Neuron (in vitro differentiated cells): ENCODE results near the gene FOCAD.

Experiments
- H2AFZ ChIP-seq: one replicate; pipeline ENCODE4 v1.6.1; 2013; ENCODE audit warnings: low read depth, mild to moderate bottlenecking, inconsistent platforms, low read length, moderate library complexity
- H3K27me3 ChIP-seq: one replicate; pipeline ENCODE4 v1.6.1; 2013; ENCODE audit warnings: low read length; ENCODE audit not compliant: insufficient read depth
- H3K36me3 ChIP-seq: one replicate; pipeline ENCODE4 v1.6.1; 2013; ENCODE audit warnings: low read length; ENCODE audit not compliant: insufficient read depth
- H3K4me1 ChIP-seq: one replicate; pipeline ENCODE4 v1.6.1; 2013; ENCODE audit warnings: low read length; ENCODE audit not compliant: insufficient read depth
- H3K4me3 ChIP-seq: 2 replicates; pipeline ENCODE4 v1.5.1; 2013; ENCODE audit warnings: mild to moderate bottlenecking, low read length, moderate library complexity
- H3K9me3 ChIP-seq: one replicate; pipeline ENCODE4 v1.6.1; 2013; ENCODE audit warnings: low read length

The FOCAD gene

GRCh38 chr9:20754556-20754955 lies 70.5 kb downstream of the FOCAD start:
- Histone ChIP-seq H3K27me3 (no peaks in the 10 kb centered on the region), H2AFZ (no peak overlapping the region), H3K36me3 (peaks cover 4% of the 10 kb centered on the region), H3K4me1 (peaks cover 8% of the 10 kb centered on the region), H3K9me3 (no peaks in the 10 kb centered on the region), H3K4me3 (no peak overlapping the region)

DNA sequence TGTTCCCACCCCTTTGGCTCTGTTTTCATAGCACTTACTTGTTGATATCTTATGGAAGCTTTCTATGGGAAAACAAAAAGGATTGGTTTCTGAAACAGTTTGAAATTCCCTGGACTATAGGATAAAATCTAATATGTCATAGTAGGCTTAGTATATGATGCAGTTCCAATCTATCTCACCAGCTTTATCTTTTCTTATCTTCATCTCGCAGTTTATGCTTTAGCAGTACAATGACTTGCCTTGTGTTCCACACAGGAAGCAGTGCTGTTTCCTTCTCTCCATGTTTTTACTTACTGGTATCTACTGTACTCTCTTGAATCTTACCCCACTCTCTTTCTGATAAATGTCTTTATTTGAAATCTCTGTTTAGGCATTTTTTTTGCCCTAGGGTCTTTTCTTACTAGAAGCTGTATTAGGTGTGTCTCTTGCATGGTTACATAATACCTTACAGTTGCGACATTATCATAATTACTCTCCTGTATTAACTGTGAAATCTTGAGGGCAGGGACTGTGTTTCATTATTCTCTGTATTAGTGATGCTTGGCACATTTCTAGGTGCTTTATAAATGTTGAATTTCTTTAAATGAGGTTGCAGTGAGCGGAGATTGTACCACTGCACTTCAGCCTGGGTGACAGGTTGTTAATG lies 76.3 kb downstream of the FOCAD start:
- Histone ChIP-seq H3K4me3 (no peak overlapping the region), H2AFZ (no peak overlapping the region), H3K9me3 (no peaks in the 10 kb centered on the region), H3K4me1 (no peaks in the 10 kb centered on the region), H3K27me3 (no peaks in the 10 kb centered on the region), H3K36me3 (peaks cover 18% of the 10 kb centered on the region)

- Histone ChIP-seq H3K36me3 (peaks cover 29% of the 10 kb centered on the region), H2AFZ (no peak overlapping the region), H3K9me3 (peaks cover 6% of the 10 kb centered on the region), H3K4me1 (no peaks in the 10 kb centered on the region), H3K4me3 (no peak overlapping the region), H3K27me3 (no peaks in the 10 kb centered on the region)
These were observed 86.9 kb downstream of the FOCAD start for GRCh38 chr9:20770947-20771346.

GRCh38 chr9:20771729-20772128 lies 87.7 kb downstream of the FOCAD start:
- Histone ChIP-seq H3K4me3 (no peak overlapping the region), H3K4me1 (no peaks in the 10 kb centered on the region), H3K9me3 (peaks cover 6% of the 10 kb centered on the region), H2AFZ (no peak overlapping the region), H3K36me3 (peaks cover 25% of the 10 kb centered on the region), H3K27me3 (no peaks in the 10 kb centered on the region)

GRCh38 chr9:20775683-20776082 lies 91.6 kb downstream of the FOCAD start:
- Histone ChIP-seq H3K4me3 (no peak overlapping the region), H3K9me3 (peaks cover 3% of the 10 kb centered on the region), H3K4me1 (no peaks in the 10 kb centered on the region), H2AFZ (no peak overlapping the region), H3K27me3 (no peaks in the 10 kb centered on the region), H3K36me3 (peaks cover 19% of the 10 kb centered on the region)

DNA sequence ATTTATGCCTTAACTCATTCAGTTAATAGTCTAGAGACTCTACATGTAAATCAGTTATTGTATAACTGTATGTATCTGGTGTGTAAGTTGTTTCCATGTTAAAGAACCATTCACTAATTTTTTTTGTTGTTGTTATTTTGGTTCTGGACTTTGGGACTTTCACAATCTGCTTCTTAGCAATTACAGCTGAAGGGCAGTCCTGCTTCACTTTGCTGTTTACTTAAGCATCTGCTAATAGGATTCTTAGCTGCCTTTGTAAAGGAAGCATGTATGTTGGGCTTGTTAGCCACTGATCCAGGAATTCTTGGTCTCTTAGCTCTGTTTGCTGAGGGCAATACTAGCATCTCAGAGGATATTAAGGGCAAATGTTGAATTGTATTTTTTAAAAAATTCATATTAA lies 97.0 kb downstream of the FOCAD start:
- Histone ChIP-seq H3K36me3 (peaks cover 20% of the 10 kb centered on the region), H3K4me1 (no peaks in the 10 kb centered on the region), H2AFZ (no peak overlapping the region), H3K4me3 (no peak overlapping the region), H3K9me3 (no peaks in the 10 kb centered on the region), H3K27me3 (no peaks in the 10 kb centered on the region)

GRCh38 chr9:20782289-20782688 lies 98.2 kb downstream of the FOCAD start:
- Histone ChIP-seq H2AFZ (no peak overlapping the region), H3K9me3 (no peaks in the 10 kb centered on the region), H3K4me1 (no peaks in the 10 kb centered on the region), H3K4me3 (no peak overlapping the region), H3K36me3 (peaks cover 24% of the 10 kb centered on the region), H3K27me3 (no peaks in the 10 kb centered on the region)

DNA sequence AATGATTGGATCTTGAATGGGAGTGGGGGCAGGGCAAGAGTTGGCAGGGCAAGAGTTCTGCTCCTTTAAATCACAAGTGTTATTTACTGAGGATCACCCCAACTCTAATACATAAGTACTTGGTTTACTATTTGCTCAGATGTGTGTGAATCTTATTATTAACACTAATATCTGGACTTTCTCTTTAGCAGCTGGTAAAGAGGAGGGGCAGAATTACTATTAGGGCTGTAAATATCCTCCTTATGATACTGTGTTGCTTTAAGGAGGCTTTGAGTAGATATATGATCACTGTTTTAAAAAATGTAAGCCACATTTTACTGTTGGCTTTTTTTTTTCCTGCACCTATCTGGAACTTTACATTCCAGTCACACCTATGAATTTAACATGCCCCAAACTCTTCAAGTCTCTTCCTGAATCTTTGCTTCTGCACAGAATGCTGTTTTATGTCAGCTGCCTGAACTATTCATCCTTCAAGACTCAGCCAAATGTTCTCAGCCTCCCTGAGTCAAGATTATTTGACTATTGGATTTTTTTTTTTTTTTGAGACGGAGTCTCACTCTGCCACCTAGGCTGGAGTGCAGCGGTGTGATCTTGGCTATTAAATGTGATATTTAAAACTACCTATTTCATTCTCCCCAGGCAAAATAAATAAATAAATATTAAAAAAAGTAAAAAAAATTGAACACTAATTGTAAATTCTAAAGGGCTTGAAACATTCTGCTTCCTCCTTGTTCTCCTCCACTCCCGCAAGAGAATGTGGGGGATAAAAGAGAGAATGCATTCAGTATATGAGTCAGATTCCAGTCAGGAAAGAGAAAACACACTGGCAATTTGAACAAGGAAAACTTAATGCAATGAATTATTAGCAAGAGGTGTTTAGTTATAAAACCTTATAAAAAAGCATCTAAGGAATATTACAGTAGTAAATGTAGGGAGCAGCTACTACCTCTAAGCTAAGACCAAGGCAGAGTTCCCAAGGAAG lies 99.3 kb downstream of the FOCAD start:
- H3K4me3 ChIP-seq, result no peak overlapping the region
- H3K9me3 ChIP-seq, result no peaks in the 10 kb centered on the region

GRCh38 chr9:20784196-20784595 lies 100.1 kb downstream of the FOCAD start:
- H3K9me3 ChIP-seq, result no peaks in the 10 kb centered on the region
- H3K4me3 ChIP-seq, result no peak overlapping the region
- H3K27me3 ChIP-seq, result no peaks in the 10 kb centered on the region
- no peak overlapping the region for H2AFZ ChIP-seq
- no peaks in the 10 kb centered on the region for H3K4me1 ChIP-seq
- H3K36me3 ChIP-seq, result peaks cover 19% of the 10 kb centered on the region

More for the DNA sequence above, 99.3 kb downstream of the FOCAD start:
- Histone ChIP-seq H3K4me1 (no peaks in the 10 kb centered on the region), H3K36me3 (peaks cover 24% of the 10 kb centered on the region), H3K27me3 (no peaks in the 10 kb centered on the region), H2AFZ (no peak overlapping the region)

GRCh38 chr9:20786807-20787206 lies 102.7 kb downstream of the FOCAD start:
- peaks cover 35% of the 10 kb centered on the region for H3K36me3 ChIP-seq
- no peaks in the 10 kb centered on the region for H3K4me1 ChIP-seq
- H3K27me3 ChIP-seq, result no peaks in the 10 kb centered on the region
- no peak overlapping the region for H3K4me3 ChIP-seq
- no peaks in the 10 kb centered on the region for H3K9me3 ChIP-seq
- no peak overlapping the region for H2AFZ ChIP-seq

DNA sequence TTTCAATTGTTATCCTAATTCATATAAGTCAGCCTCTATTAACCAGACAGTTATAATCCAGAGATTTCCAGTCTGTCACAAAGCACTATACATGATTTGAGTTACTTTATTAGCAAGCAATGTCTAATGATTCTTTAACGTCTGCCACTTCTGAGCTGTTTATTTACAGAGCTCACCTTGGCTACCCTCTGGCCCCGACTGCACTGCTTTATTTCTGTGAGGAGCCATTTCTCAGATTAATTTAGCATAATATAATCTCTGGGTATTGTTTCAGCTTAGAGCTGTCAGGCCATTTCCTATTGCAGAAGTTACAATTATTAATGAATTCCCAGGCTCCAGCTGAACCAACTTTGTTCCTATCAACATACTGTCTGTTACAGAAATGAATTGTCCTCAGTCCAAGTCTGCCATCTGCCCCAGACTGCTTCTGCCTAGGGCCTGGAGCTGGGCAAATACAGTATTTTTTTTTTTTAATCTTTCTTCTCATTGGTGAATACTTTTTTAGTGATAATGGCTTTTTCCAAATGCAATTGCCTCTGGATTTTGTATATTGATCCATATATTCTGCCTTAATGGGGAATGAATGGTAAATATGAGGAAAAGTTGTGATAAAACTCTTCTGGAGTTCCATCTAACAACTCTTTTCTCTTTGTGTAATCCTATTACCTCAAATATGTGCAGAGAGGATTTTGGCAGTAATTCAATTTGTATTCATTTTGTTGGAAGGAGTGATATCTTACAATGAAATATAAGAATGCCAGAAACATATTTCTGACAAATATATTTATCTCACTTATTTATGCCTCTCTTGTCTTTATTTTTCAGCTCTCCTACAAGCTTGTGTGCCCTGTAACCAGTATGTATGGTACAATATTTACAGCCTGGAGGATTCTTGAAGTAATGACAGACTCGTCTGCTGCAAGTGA lies 104.7 kb downstream of the FOCAD start:
- no peaks in the 10 kb centered on the region for H3K4me1 ChIP-seq
- H3K27me3 ChIP-seq, result no peaks in the 10 kb centered on the region

DNA sequence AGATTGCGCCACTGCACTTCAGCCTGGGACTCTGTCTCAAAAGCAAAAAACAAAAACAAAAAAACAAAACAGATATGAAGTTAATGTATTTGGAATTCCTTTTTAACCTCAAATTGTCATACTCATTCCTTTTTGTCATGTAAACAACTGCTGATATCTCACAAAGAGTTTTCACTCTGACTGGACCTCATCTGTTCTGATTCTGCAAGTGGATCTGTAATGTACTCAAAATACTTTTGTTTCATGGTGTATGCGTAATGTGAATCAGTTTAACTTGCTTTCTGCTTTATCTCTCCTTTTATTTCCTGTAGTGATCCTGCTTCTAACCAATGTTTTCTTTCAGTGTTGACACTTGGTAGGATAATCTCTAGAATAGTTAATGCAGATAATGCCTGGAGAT lies 106.7 kb downstream of the FOCAD start:
- no peaks in the 10 kb centered on the region for H3K27me3 ChIP-seq
- no peaks in the 10 kb centered on the region for H3K4me1 ChIP-seq
- peaks cover 26% of the 10 kb centered on the region for H3K36me3 ChIP-seq
- no peaks in the 10 kb centered on the region for H3K9me3 ChIP-seq
- no peak overlapping the region for H2AFZ ChIP-seq
- no peak overlapping the region for H3K4me3 ChIP-seq

More for the DNA sequence above, 104.7 kb downstream of the FOCAD start:
- no peaks in the 10 kb centered on the region for H3K9me3 ChIP-seq
- no peak overlapping the region for H3K4me3 ChIP-seq
- H2AFZ ChIP-seq, result no peak overlapping the region
- H3K36me3 ChIP-seq, result peaks cover 24% of the 10 kb centered on the region
